ENCODE data around the gene CSMD2. TPM values are rescaled to one million over a fixed set of nuclear protein-coding genes. Genes with fewer than 3 reads are reported as not detected.

The CSMD2 gene
- total RNA-seq, 1 donor from 2014 or later = under 0.01 TPM

- DNase-seq (ENCODE audit: low read depth in 2 of 2) = no peak
Measured at GRCh38 chr1:33966346-33967141, 198.5 kb downstream of the CSMD2 start.

- DNase-seq (ENCODE audit: low read depth in 2 of 2) = no peak
Measured at GRCh38 chr1:33965086-33965485, 199.9 kb downstream of the CSMD2 start.

- DNase-seq (ENCODE audit: low read depth in 2 of 2) = no peak
Measured at GRCh38 chr1:33962061-33962460, 203.0 kb downstream of the CSMD2 start.

- no peak for DNase-seq (ENCODE audit: low read depth in 2 of 2)
Measured at GRCh38 chr1:33960188-33960895, 204.7 kb downstream of the CSMD2 start.

- DNase-seq (ENCODE audit: low read depth in 2 of 2) = no peak
Measured at GRCh38 chr1:33957854-33958253, 207.2 kb downstream of the CSMD2 start.

GRCh38 chr1:33955096-33955495 is 209.9 kb downstream of the CSMD2 start:
- DNase-seq (ENCODE audit: low read depth in 2 of 2) = no peak

GRCh38 chr1:33949570-33949969 is 215.5 kb downstream of the CSMD2 start:
- DNase-seq (ENCODE audit: low read depth in 2 of 2) = no peak

GRCh38 chr1:33948291-33948690 is 216.7 kb downstream of the CSMD2 start:
- DNase-seq (ENCODE audit: low read depth in 2 of 2) = no peak

GRCh38 chr1:33946836-33947235 is 218.2 kb downstream of the CSMD2 start:
- DNase-seq (ENCODE audit: low read depth in 2 of 2) = no peak

- DNase-seq (ENCODE audit: low read depth in 2 of 2) = no peak
Measured at GRCh38 chr1:33944846-33945245, 220.2 kb downstream of the CSMD2 start.

- no peak for DNase-seq (ENCODE audit: low read depth in 2 of 2)
Measured at GRCh38 chr1:33943978-33944377, 221.1 kb downstream of the CSMD2 start.

GRCh38 chr1:33932871-33933270 is 232.2 kb downstream of the CSMD2 start:
- no peak for DNase-seq (ENCODE audit: low read depth in 2 of 2)

GRCh38 chr1:33931111-33931475 is 233.9 kb downstream of the CSMD2 start:
- no peak for DNase-seq (ENCODE audit: low read depth in 2 of 2)

- no peak for DNase-seq (ENCODE audit: low read depth in 2 of 2)
Measured at GRCh38 chr1:33930346-33931110, 234.5 kb downstream of the CSMD2 start.

GRCh38 chr1:33928251-33928650 is 236.8 kb downstream of the CSMD2 start:
- DNase-seq (ENCODE audit: low read depth in 2 of 2) = no peak

GRCh38 chr1:33927721-33928120 is 237.3 kb downstream of the CSMD2 start:
- DNase-seq (ENCODE audit: low read depth in 2 of 2) = no peak

- DNase-seq (ENCODE audit: low read depth in 2 of 2) = no peak
Measured at GRCh38 chr1:33925586-33925985, 239.4 kb downstream of the CSMD2 start.

GRCh38 chr1:33921281-33921680 is 243.7 kb downstream of the CSMD2 start:
- no peak for DNase-seq (ENCODE audit: low read depth in 2 of 2)

GRCh38 chr1:33918368-33918767 is 246.7 kb downstream of the CSMD2 start:
- no peak for DNase-seq (ENCODE audit: low read depth in 2 of 2)

- no peak for DNase-seq (ENCODE audit: low read depth in 2 of 2)
Measured at GRCh38 chr1:33916786-33917185, 248.2 kb downstream of the CSMD2 start.

GRCh38 chr1:33914531-33914930 is 250.5 kb downstream of the CSMD2 start:
- no peak for DNase-seq (ENCODE audit: low read depth in 2 of 2)

GRCh38 chr1:33908324-33908956 is 256.6 kb downstream of the CSMD2 start:
- no peak for DNase-seq (ENCODE audit: low read depth in 2 of 2)

Measured in dermis microvascular lymphatic vessel endothelial cell (primary cell).